ENCODE results near the gene PI4KB. TPM values are rescaled to one million over a fixed set of nuclear protein-coding genes. Genes with fewer than 3 reads are reported as not detected.
A peak's percentile ranks its signal among the peaks of the same experiment; 100 is the strongest.

Gene PI4KB
- total and polyA plus RNA-seq, 2 of the 13 experiments (the other 11 are each of a cell fraction or from before 2014, with no cell fraction given) = 19.5 to 29.3 TPM

- TF ChIP-seq KAT2B (IDR thresholded peaks at IDR 0.05; ENCODE audit: borderline replicate concordance, low read depth, low read length) (no peak), ZNF260 (CRISPR knock-in tag; IDR thresholded peaks at IDR 0.05; ENCODE audit: borderline replicate concordance, low read depth) (no peak), ZFP62 (CRISPR knock-in tag; IDR thresholded peaks at IDR 0.05) (no peak), MXI1 (IDR thresholded peaks at IDR 0.05; ENCODE audit: borderline replicate concordance, low read depth, low read length) (peak; percentile 38; the same call in 1 of the 3 replicates), ZNF232 (CRISPR knock-in tag; IDR thresholded peaks at IDR 0.05; ENCODE audit: borderline replicate concordance) (no peak), MIER2 (CRISPR knock-in tag; IDR thresholded peaks at IDR 0.05) (no peak), ZNF430 (CRISPR knock-in tag; IDR thresholded peaks at IDR 0.05) (peak; percentile 31; the same call in 1 of the 2 replicates), ZNF747 (CRISPR knock-in tag; IDR thresholded peaks at IDR 0.05; ENCODE audit: borderline replicate concordance) (no peak), YEATS2 (CRISPR knock-in tag; IDR thresholded peaks at IDR 0.05; ENCODE audit: borderline replicate concordance) (no peak; the same call in 1 of the 2 replicates), SMAD1 (CRISPR knock-in tag; IDR thresholded peaks at IDR 0.05; ENCODE audit: borderline replicate concordance, low read depth) (no peak), BHLHE40 (IDR thresholded peaks at IDR 0.05; ENCODE audit: low read length) (peak; percentile 3; the same call in 1 of the 2 replicates), ZNF7 (CRISPR knock-in tag; IDR thresholded peaks at IDR 0.05) (no peak), HES4 (CRISPR knock-in tag; IDR thresholded peaks at IDR 0.05; ENCODE audit: borderline replicate concordance) (0 out of 2 replicates have a peak, but pooled peaks have one; percentile 6), ZHX1 (CRISPR knock-in tag; IDR thresholded peaks at IDR 0.05; ENCODE audit: low read depth) (no peak), SMYD3 (CRISPR knock-in tag; IDR thresholded peaks at IDR 0.05) (no peak), MYNN (CRISPR knock-in tag; IDR thresholded peaks at IDR 0.05; ENCODE audit: low read depth) (no peak), ZNF547 (CRISPR knock-in tag; IDR thresholded peaks at IDR 0.05) (no peak), ZNF816 (CRISPR knock-in tag; IDR thresholded peaks at IDR 0.05; ENCODE audit: borderline replicate concordance) (no peak), ZNF770 (CRISPR knock-in tag; IDR thresholded peaks at IDR 0.05) (no peak)
- TF ChIP-seq, protein P1, sequence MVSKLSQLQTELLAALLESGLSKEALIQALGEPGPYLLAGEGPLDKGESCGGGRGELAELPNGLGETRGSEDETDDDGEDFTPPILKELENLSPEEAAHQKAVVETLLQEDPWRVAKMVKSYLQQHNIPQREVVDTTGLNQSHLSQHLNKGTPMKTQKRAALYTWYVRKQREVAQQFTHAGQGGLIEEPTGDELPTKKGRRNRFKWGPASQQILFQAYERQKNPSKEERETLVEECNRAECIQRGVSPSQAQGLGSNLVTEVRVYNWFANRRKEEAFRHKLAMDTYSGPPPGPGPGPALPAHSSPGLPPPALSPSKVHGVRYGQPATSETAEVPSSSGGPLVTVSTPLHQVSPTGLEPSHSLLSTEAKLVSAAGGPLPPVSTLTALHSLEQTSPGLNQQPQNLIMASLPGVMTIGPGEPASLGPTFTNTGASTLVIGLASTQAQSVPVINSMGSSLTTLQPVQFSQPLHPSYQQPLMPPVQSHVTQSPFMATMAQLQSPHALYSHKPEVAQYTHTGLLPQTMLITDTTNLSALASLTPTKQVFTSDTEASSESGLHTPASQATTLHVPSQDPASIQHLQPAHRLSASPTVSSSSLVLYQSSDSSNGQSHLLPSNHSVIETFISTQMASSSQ (IDR thresholded peaks at IDR 0.05; ENCODE audit: low read depth) = no peak
- TF ChIP-seq, protein P1 (CRISPR knock-in tag; IDR thresholded peaks at IDR 0.05; ENCODE audit: borderline replicate concordance) = no peak
Observed at GRCh38 chr1:151327223-151327902, at the start of gene PI4KB (continued).

Measured in HepG2 (cell line).